Liver (tissue), 9 donors: ENCODE measurements around the gene UROC1. TPM values are rescaled to one million over a fixed set of nuclear protein-coding genes. Genes with fewer than 3 reads are reported as not detected.

Experiments used
- DNase-seq: peaks from one replicate; pipeline ENCODE4 v3.0.0-alpha.2; 2017; ENCODE audit warnings: low spot score
- H3K27ac ChIP-seq, 2 donors: one replicate each; pipeline ENCODE4 v1.7.0; 2013; ENCODE audit warnings: inconsistent platforms in 2 of 2, low read length in 2 of 2, control low read depth in 1 of 2, low read depth in 1 of 2, mild to moderate bottlenecking in 1 of 2
- H3K27me3 ChIP-seq, 4 donors: one replicate each; pipeline versions ENCODE4 v1.6.1 to v1.7.0; 2013; ENCODE audit warnings: low read length in 3 of 4, inconsistent platforms in 1 of 4, mild to moderate bottlenecking in 1 of 4, moderate library complexity in 1 of 4; ENCODE audit not compliant: control insufficient read depth in 4 of 4, insufficient read depth in 4 of 4
- H3K36me3 ChIP-seq, 4 donors: one replicate each; pipeline versions ENCODE4 v1.6.1 to v1.7.0; 2013; ENCODE audit warnings: low read length in 3 of 4, mild to moderate bottlenecking in 3 of 4, low read depth in 1 of 4, moderate library complexity in 1 of 4; ENCODE audit not compliant: control insufficient read depth in 4 of 4, insufficient read depth in 3 of 4
- H3K4me1 ChIP-seq, 4 donors: one replicate each; pipeline versions ENCODE4 v1.6.1 to v1.7.0; 2013; ENCODE audit warnings: low read length in 3 of 4, mild to moderate bottlenecking in 3 of 4, moderate library complexity in 1 of 4; ENCODE audit not compliant: control insufficient read depth in 4 of 4, insufficient read depth in 4 of 4
- H3K4me3 ChIP-seq, 3 donors: one replicate each; pipeline versions ENCODE4 v1.6.1 to v1.7.0; 2013; ENCODE audit warnings: low read length in 3 of 3, control low read depth in 1 of 3, low read depth in 1 of 3, mild to moderate bottlenecking in 1 of 3
- H3K9ac ChIP-seq, 2 donors: one replicate each; pipeline ENCODE4 v1.7.0; 2013; ENCODE audit warnings: low read length in 2 of 2, mild to moderate bottlenecking in 2 of 2, moderate library complexity in 2 of 2, control low read depth in 1 of 2, low read depth in 1 of 2
- H3K9me3 ChIP-seq, 4 donors: one replicate each; pipeline versions ENCODE4 v1.6.1 to v1.7.0; 2013; ENCODE audit warnings: low read length in 3 of 4; ENCODE audit not compliant: control insufficient read depth in 4 of 4
- ATF3 ChIP-seq: IDR thresholded peaks from 2 replicates; pipeline ENCODE4 v1.6.1; 2016; ENCODE audit warnings: antibody characterized with exemption
- FOXA1 ChIP-seq: IDR thresholded peaks from 2 replicates; pipeline ENCODE4 v1.6.1; 2016; ENCODE audit warnings: antibody characterized with exemption
- FOXA2 ChIP-seq: IDR thresholded peaks from 2 replicates; pipeline ENCODE4 v1.6.1; 2016; ENCODE audit warnings: antibody characterized with exemption
- GABPA ChIP-seq, 2 donors: IDR thresholded peaks in 1 of 2; conservative IDR thresholded peaks in 1 of 2; 2 replicates each; pipeline ENCODE4 v1.6.1; 2016; ENCODE audit warnings: antibody characterized with exemption in 2 of 2, mild to moderate bottlenecking in 1 of 2, moderate library complexity in 1 of 2
- HNF4A ChIP-seq, 2 donors: conservative IDR thresholded peaks; 2 replicates each; pipeline ENCODE4 v1.6.1; 2016; ENCODE audit warnings: antibody characterized with exemption in 2 of 2, mild to moderate bottlenecking in 2 of 2
- JUND ChIP-seq, 2 donors: IDR thresholded peaks; 2 replicates each; pipeline ENCODE4 v1.6.1; 2016; ENCODE audit warnings: antibody characterized with exemption in 2 of 2
- NR2F2 ChIP-seq: IDR thresholded peaks from 2 replicates; pipeline ENCODE4 v1.6.1; 2016; ENCODE audit warnings: antibody characterized with exemption
- RXRA ChIP-seq, 2 donors: IDR thresholded peaks; 2 replicates each; pipeline ENCODE4 v1.6.1; 2017 to 2018; ENCODE audit warnings: antibody characterized with exemption in 2 of 2, mild to moderate bottlenecking in 1 of 2
- SP1 ChIP-seq: IDR thresholded peaks from 2 replicates; pipeline ENCODE4 v1.6.1; 2018; ENCODE audit warnings: antibody characterized with exemption, mild to moderate bottlenecking
- TAF1 ChIP-seq: conservative IDR thresholded peaks from 2 replicates; pipeline ENCODE4 v1.6.1; 2016; ENCODE audit warnings: antibody characterized with exemption, mild to moderate bottlenecking
- YY1 ChIP-seq: IDR thresholded peaks from 2 replicates; pipeline ENCODE4 v1.6.1; 2016; ENCODE audit warnings: antibody characterized with exemption, mild to moderate bottlenecking
- ZBTB33 ChIP-seq: IDR thresholded peaks from 2 replicates; pipeline ENCODE4 v1.6.1; 2016; ENCODE audit warnings: antibody characterized with exemption
- WGBS: extraction: QIAGEN DNeasy Blood & Tissue Kit; methylation state at CpG from one replicate; pipeline ENCODE4 v1.1.7; 2013; 5-methylcytosine and 5-hydroxymethylcytosine counted together
- polyA plus RNA-seq, 2 donors: library from polyadenylated mRNA; stranded (reverse) in 1 of 2; unstranded in 1 of 2; fragments of 200-250 nt in 1 of 2; fragments of >200 nt in 1 of 2; fragmentation: Nextera tagmentation in 1 of 2; extraction: Ambion mirVana in 1 of 2; gene quantifications; one replicate each; pipeline versions ENCODE4 v1.2.1 to v1.2.3, GENCODE V29; 2013 to 2015
- total RNA-seq, 2 donors: library from RNA; depleted of rRNA; stranded (reverse); fragments of >200 nt; gene quantifications; one replicate each; pipeline ENCODE4 v1.2.3, GENCODE V29; 2014
- TF ChIP-seq, protein P1 (sequence below): IDR thresholded peaks from 2 replicates; pipeline ENCODE4 v1.6.1; 2016; ENCODE audit warnings: antibody characterized with exemption, mild to moderate bottlenecking
- TF ChIP-seq, protein P2 (sequence below): IDR thresholded peaks from 2 replicates; pipeline ENCODE4 v1.6.1; 2016; ENCODE audit warnings: antibody characterized with exemption
- donor health status: healthy.
- donor health status: healthy.
- donor health status: healthy.
- donor health status: healthy.
- donor health status: healthy.

UROC1 gene
- total and polyA plus RNA-seq, 4 donors = 5.9 to 28.4 (median 18.2) TPM

DNA sequence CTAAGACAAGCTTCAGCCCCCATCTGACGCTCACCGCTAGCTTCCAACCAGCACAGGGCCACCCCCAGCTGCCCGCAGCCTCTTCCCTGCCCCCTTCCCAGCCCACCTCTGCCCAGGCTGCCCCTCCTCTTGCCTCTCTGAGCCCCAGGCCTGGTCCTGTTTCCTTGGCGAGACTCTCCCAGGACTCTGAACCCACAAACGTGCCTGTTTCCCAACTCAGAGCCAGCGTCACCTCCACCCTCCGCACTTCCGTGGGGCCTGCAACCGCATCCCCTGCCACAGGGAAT is 76.9 kb downstream of the UROC1 start:
- Histone ChIP-seq H3K36me3 (peaks cover 6 to 48% (median 25%) of the 10 kb centered on the region in 4 donors), H3K4me3 (no peak overlapping the region), H3K9ac (no peak overlapping the region), H3K4me1 (peaks cover 0 to 7% (median 4%) of the 10 kb centered on the region in 4 donors), H3K27ac (no peak overlapping the region), H3K27me3 (no peaks in the 10 kb centered on the region), H3K9me3 (no peaks in the 10 kb centered on the region)
- 89% methylated on average over 9 of the region's 9 CpGs for whole genome bisulfite sequencing
- DNase-seq = peak; percentile 28
- no peak for TF ChIP-seq NR2F2
- TF ChIP-seq FOXA1 = no peak
- no peak for TF ChIP-seq GABPA (IDR thresholded peaks at IDR 0.05 in 1 of 2, conservative IDR thresholded peaks at IDR 0.05 in 1 of 2)
- no peak for TF ChIP-seq RXRA (IDR thresholded peaks at IDR 0.05)
- no peak for TF ChIP-seq ATF3
- no peak for TF ChIP-seq YY1
- TF ChIP-seq, protein P1, sequence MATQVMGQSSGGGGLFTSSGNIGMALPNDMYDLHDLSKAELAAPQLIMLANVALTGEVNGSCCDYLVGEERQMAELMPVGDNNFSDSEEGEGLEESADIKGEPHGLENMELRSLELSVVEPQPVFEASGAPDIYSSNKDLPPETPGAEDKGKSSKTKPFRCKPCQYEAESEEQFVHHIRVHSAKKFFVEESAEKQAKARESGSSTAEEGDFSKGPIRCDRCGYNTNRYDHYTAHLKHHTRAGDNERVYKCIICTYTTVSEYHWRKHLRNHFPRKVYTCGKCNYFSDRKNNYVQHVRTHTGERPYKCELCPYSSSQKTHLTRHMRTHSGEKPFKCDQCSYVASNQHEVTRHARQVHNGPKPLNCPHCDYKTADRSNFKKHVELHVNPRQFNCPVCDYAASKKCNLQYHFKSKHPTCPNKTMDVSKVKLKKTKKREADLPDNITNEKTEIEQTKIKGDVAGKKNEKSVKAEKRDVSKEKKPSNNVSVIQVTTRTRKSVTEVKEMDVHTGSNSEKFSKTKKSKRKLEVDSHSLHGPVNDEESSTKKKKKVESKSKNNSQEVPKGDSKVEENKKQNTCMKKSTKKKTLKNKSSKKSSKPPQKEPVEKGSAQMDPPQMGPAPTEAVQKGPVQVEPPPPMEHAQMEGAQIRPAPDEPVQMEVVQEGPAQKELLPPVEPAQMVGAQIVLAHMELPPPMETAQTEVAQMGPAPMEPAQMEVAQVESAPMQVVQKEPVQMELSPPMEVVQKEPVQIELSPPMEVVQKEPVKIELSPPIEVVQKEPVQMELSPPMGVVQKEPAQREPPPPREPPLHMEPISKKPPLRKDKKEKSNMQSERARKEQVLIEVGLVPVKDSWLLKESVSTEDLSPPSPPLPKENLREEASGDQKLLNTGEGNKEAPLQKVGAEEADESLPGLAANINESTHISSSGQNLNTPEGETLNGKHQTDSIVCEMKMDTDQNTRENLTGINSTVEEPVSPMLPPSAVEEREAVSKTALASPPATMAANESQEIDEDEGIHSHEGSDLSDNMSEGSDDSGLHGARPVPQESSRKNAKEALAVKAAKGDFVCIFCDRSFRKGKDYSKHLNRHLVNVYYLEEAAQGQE = no peak
- TF ChIP-seq, protein P2, sequence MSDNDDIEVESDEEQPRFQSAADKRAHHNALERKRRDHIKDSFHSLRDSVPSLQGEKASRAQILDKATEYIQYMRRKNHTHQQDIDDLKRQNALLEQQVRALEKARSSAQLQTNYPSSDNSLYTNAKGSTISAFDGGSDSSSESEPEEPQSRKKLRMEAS = no peak
- no peak for TF ChIP-seq JUND (IDR thresholded peaks at IDR 0.05)
- TF ChIP-seq SP1 = no peak
- TF ChIP-seq TAF1 = no peak
- no peak for TF ChIP-seq ZBTB33

- WGBS = 91% methylated on average over 12 of the region's 12 CpGs
- peaks cover 6 to 50% (median 25%) of the 10 kb centered on the region in 4 donors for H3K36me3 ChIP-seq
Measured at GRCh38 chr3:126439968-126440708, 77.4 kb downstream of the UROC1 start.

More at GRCh38 chr3:126439968-126440708, 77.4 kb downstream of the UROC1 start:
- no peak for TF ChIP-seq RXRA (IDR thresholded peaks at IDR 0.05)
- no peak for TF ChIP-seq TAF1
- TF ChIP-seq FOXA1 = no peak
- TF ChIP-seq NR2F2 = no peak
- TF ChIP-seq HNF4A (conservative IDR thresholded peaks at IDR 0.05) = no peak
- TF ChIP-seq FOXA2 = no peak
- TF ChIP-seq, protein P2 = no peak
- Histone ChIP-seq H3K9ac (no peak overlapping the region), H3K27me3 (no peaks in the 10 kb centered on the region), H3K27ac (no peak overlapping the region), H3K9me3 (no peaks in the 10 kb centered on the region), H3K4me3 (no peak overlapping the region), H3K4me1 (peaks cover 0 to 2% (median 0%) of the 10 kb centered on the region in 4 donors)
- DNase-seq = no peak
